H1 (cell line): ENCODE measurements around the gene CUX1. TPM values are rescaled to one million over a fixed set of nuclear protein-coding genes. Genes with fewer than 3 reads are reported as not detected.

Source experiments
- CTCF ChIA-PET: fragments of 300-600 bp; sonication (Branson Sonifier 250); formaldehyde crosslinking; loops from one replicate; lab custom pipeline; 2021; ENCODE audit not compliant: partially characterized antibody; lab: Charles Lee
- POLR2A ChIA-PET: fragments of 300-600 bp; sonication (Branson Sonifier 250); formaldehyde crosslinking; loops from one replicate; lab custom pipeline; 2021; ENCODE audit warnings: inconsistent platforms; ENCODE audit not compliant: partially characterized antibody; lab: Charles Lee
- DNase-seq, 2 experiments: peaks; one replicate each; pipeline versions ENCODE4 v3.0.0 to v3.0.0-alpha.2; 2010 to 2022; ENCODE audit warnings: low spot score in 2 of 2, low read depth in 1 of 2, mixed read lengths in 1 of 2
- FAIRE-seq: peaks from 2 replicates; lab custom pipeline; 2011; peaks lifted over from hg19 to GRCh38; lab: Jason Lieb, UNC
- H2AFZ ChIP-seq: 2 replicates; pipeline ENCODE4 v1.8.1; 2012; ENCODE audit warnings: low read length, inconsistent platforms
- H2AK5ac ChIP-seq: 2 replicates; pipeline ENCODE4 v1.6.1; 2013; ENCODE audit warnings: low read depth, low read length
- H2BK120ac ChIP-seq: replicated peaks from 2 replicates; pipeline ENCODE3; 2013; ENCODE audit warnings: low read depth, low read length, inconsistent platforms
- H2BK12ac ChIP-seq: 2 replicates; pipeline ENCODE4 v1.6.1; 2013; ENCODE audit warnings: low read depth, low read length
- H2BK15ac ChIP-seq: 2 replicates; pipeline ENCODE4 v1.6.1; 2013; ENCODE audit warnings: low read length
- H2BK20ac ChIP-seq: 2 replicates; pipeline ENCODE4 v1.6.1; 2013; ENCODE audit warnings: low read length
- H2BK5ac ChIP-seq: 2 replicates; pipeline ENCODE4 v1.6.1; 2013; ENCODE audit warnings: low read depth, low read length
- H3K14ac ChIP-seq: 2 replicates; pipeline ENCODE4 v1.6.1; 2013; ENCODE audit warnings: inconsistent platforms; ENCODE audit not compliant: insufficient read length
- H3K18ac ChIP-seq: 2 replicates; pipeline ENCODE4 v1.6.1; 2013; ENCODE audit warnings: low read length; ENCODE audit errors: extremely low read depth
- H3K23ac ChIP-seq: 2 replicates; pipeline ENCODE4 v1.6.1; 2013; ENCODE audit warnings: inconsistent platforms; ENCODE audit not compliant: insufficient read length
- H3K23me2 ChIP-seq: 2 replicates; pipeline ENCODE4 v1.6.1; 2013; ENCODE audit warnings: low read depth, low read length
- H3K27ac ChIP-seq: 2 replicates; pipeline ENCODE4 v1.6.1; 2011; ENCODE audit warnings: low read depth, low read length, inconsistent platforms
- H3K27me3 ChIP-seq, 4 experiments: replicated peaks in 1 of 4; 1 replicate in 1 of 4; 2 replicates in 3 of 4; pipeline versions ENCODE4 v1.6.1 to v1.8.1; 2011 to 2013; ENCODE audit warnings: low read length in 3 of 4, mild to moderate bottlenecking in 3 of 4, inconsistent platforms in 2 of 4, mixed read lengths in 2 of 4, moderate library complexity in 1 of 4; ENCODE audit not compliant: control insufficient read depth in 3 of 4, insufficient read depth in 3 of 4; ENCODE audit errors: extremely low read depth in 1 of 4
- H3K36me3 ChIP-seq, 4 experiments: 2 replicates each; pipeline versions ENCODE4 v1.6.1 to v1.8.1; 2011 to 2013; ENCODE audit warnings: mild to moderate bottlenecking in 4 of 4, low read length in 3 of 4, moderate library complexity in 2 of 4, control low read depth in 1 of 4, inconsistent platforms in 1 of 4; ENCODE audit not compliant: insufficient read depth in 4 of 4, control insufficient read depth in 2 of 4
- H3K4ac ChIP-seq: replicated peaks from 2 replicates; pipeline ENCODE3; 2013; ENCODE audit warnings: low read length, low read depth, mixed read lengths, inconsistent platforms; ENCODE audit not compliant: insufficient read length
- H3K4me1 ChIP-seq, 4 experiments: replicated peaks in 1 of 4; 1 replicate in 1 of 4; 2 replicates in 3 of 4; pipeline versions ENCODE4 v1.6.1 to v1.8.1; 2011 to 2013; ENCODE audit warnings: low read length in 3 of 4, inconsistent platforms in 2 of 4, mixed read lengths in 1 of 4; ENCODE audit not compliant: insufficient read depth in 4 of 4, control insufficient read depth in 3 of 4
- H3K4me2 ChIP-seq, 2 experiments: 2 replicates each; pipeline versions ENCODE4 v1.6.1 to v1.8.1; 2011 to 2013; ENCODE audit warnings: low read depth in 2 of 2, low read length in 2 of 2, control low read depth in 1 of 2, inconsistent platforms in 1 of 2, mild to moderate bottlenecking in 1 of 2; ENCODE audit not compliant: insufficient read depth in 1 of 2
- H3K4me3 ChIP-seq, 4 experiments: fragments of 200-600, 300-600 bp in 1 of 4; sonication (generic), shearing (Covaris generic), sonication (Bioruptor Twin) in 1 of 4; 2 replicates each; pipeline versions ENCODE4 v1.5.1 to v1.8.1; 2011 to 2016; ENCODE audit warnings: low read length in 4 of 4, low read depth in 3 of 4, control low read depth in 2 of 4, inconsistent platforms in 2 of 4, mild to moderate bottlenecking in 2 of 4, mixed read lengths in 1 of 4, moderate library complexity in 1 of 4; ENCODE audit not compliant: insufficient read depth in 2 of 4; ENCODE audit errors: extremely low read depth in 1 of 4
- H3K56ac ChIP-seq: replicated peaks from 2 replicates; pipeline ENCODE3; 2013; ENCODE audit warnings: low read depth, mild to moderate bottlenecking, mixed read lengths, low read length, inconsistent platforms; ENCODE audit not compliant: insufficient read length
- H3K79me1 ChIP-seq: 2 replicates; pipeline ENCODE4 v1.6.1; 2013; ENCODE audit warnings: low read depth, low read length, control low read depth
- H3K79me2 ChIP-seq, 2 experiments: 2 replicates each; pipeline versions ENCODE4 v1.6.1 to v1.8.1; 2012 to 2013; ENCODE audit warnings: low read length in 2 of 2, mild to moderate bottlenecking in 2 of 2, inconsistent platforms in 1 of 2; ENCODE audit not compliant: insufficient read depth in 2 of 2, control insufficient read depth in 1 of 2
- H3K9ac ChIP-seq, 4 experiments: replicated peaks in 1 of 4; 1 replicate in 1 of 4; 2 replicates in 3 of 4; pipeline versions ENCODE4 v1.6.1 to v1.8.1; 2011 to 2013; ENCODE audit warnings: low read depth in 3 of 4, low read length in 3 of 4, control low read depth in 2 of 4, mild to moderate bottlenecking in 2 of 4, moderate library complexity in 2 of 4, inconsistent platforms in 1 of 4; ENCODE audit errors: extremely low read depth in 1 of 4
- H3K9me3 ChIP-seq, 2 experiments: 2 replicates each; pipeline versions ENCODE4 v1.6.1 to v1.8.1; 2012 to 2013; ENCODE audit warnings: mild to moderate bottlenecking in 2 of 2, moderate library complexity in 2 of 2, control low read depth in 1 of 2, inconsistent platforms in 1 of 2, low read depth in 1 of 2, low read length in 1 of 2, mixed read lengths in 1 of 2; ENCODE audit not compliant: insufficient read depth in 2 of 2
- H4K20me1 ChIP-seq, 2 experiments: replicated peaks in 1 of 2; 2 replicates each; pipeline versions ENCODE3 to v1.8.1; 2011 to 2013; ENCODE audit warnings: inconsistent platforms in 2 of 2, low read length in 2 of 2, mild to moderate bottlenecking in 1 of 2; ENCODE audit not compliant: insufficient read depth in 2 of 2, control insufficient read depth in 1 of 2
- H4K5ac ChIP-seq: 2 replicates; pipeline ENCODE4 v1.6.1; 2013; ENCODE audit warnings: low read length, low read depth, mixed read lengths, inconsistent platforms; ENCODE audit not compliant: insufficient read length
- H4K8ac ChIP-seq: 2 replicates; pipeline ENCODE4 v1.8.0; 2013; ENCODE audit warnings: mild to moderate bottlenecking, moderate library complexity, low read length, inconsistent platforms; ENCODE audit not compliant: insufficient read depth; ENCODE audit errors: extremely low read depth
- H4K91ac ChIP-seq: replicated peaks from 2 replicates; pipeline ENCODE3; 2013; ENCODE audit warnings: low read length, mixed read lengths, inconsistent platforms; ENCODE audit not compliant: insufficient read length
- CBX5 ChIP-seq: fragments of 300-800, 300-1000 bp; sonication (generic); IDR thresholded peaks from 2 replicates; pipeline ENCODE4 v1.7.1; 2016; ENCODE audit warnings: antibody characterized with exemption, low read length, low read depth
- CBX8 ChIP-seq: fragments of 300-800, 300-1000 bp; sonication (generic); IDR thresholded peaks from 2 replicates; pipeline ENCODE4 v1.7.1; 2016; ENCODE audit warnings: low read depth, low read length, borderline replicate concordance
- CHD1 ChIP-seq: IDR thresholded peaks from 2 replicates; pipeline ENCODE4 v1.6.1; 2012; ENCODE audit warnings: low read depth, low read length, improper control_type of control experiment
- GTF2F1 ChIP-seq: IDR thresholded peaks from 2 replicates; pipeline ENCODE4 v1.6.1; 2012; ENCODE audit warnings: low read depth, low read length, improper control_type of control experiment, borderline replicate concordance
- HDAC2 ChIP-seq, 2 experiments: fragments of 300-600 bp in 1 of 2; sonication (generic) in 1 of 2; IDR thresholded peaks; 2 replicates each; pipeline ENCODE4 v1.6.1; 2011 to 2012; ENCODE audit warnings: low read depth in 2 of 2, low read length in 2 of 2, mild to moderate bottlenecking in 2 of 2, moderate library complexity in 2 of 2, borderline replicate concordance in 1 of 2, inconsistent platforms in 1 of 2
- JUND ChIP-seq: IDR thresholded peaks from 2 replicates; pipeline ENCODE4 v1.6.1; 2011; ENCODE audit warnings: mild to moderate bottlenecking, improper control_type of control experiment, low read length
- RNF2 ChIP-seq: fragments of 200-900, 300-1000 bp; sonication (generic); IDR thresholded peaks from 2 replicates; pipeline ENCODE4 v1.7.1; 2016; ENCODE audit warnings: borderline replicate concordance, low read depth, mild to moderate bottlenecking, antibody characterized with exemption, low read length; ENCODE audit not compliant: poor library complexity, severe bottlenecking; ENCODE audit errors: missing control alignments
- SIN3A ChIP-seq, 2 experiments: IDR thresholded peaks in 1 of 2; conservative IDR thresholded peaks in 1 of 2; 2 replicates each; pipeline ENCODE4 v1.6.1; 2011 to 2012; ENCODE audit warnings: low read length in 2 of 2, improper control_type of control experiment in 1 of 2, low read depth in 1 of 2, mild to moderate bottlenecking in 1 of 2
- SP4 ChIP-seq: IDR thresholded peaks from 2 replicates; pipeline ENCODE4 v1.6.1; 2012; ENCODE audit warnings: low read length, inconsistent platforms
- WGBS, 2 experiments: shearing (Covaris generic) in 1 of 2; methylation state at CpG; one replicate each; pipeline versions ENCODE4 v1.1.6 to v1.1.7; 2013 to 2015; ENCODE audit warnings: low lambda C conversion rate in 2 of 2, mixed read lengths in 2 of 2, inconsistent platforms in 1 of 2, low coverage in 1 of 2, missing lambda C conversion rate in 1 of 2; ENCODE audit not compliant: insufficient replicate concordance in 2 of 2, insufficient coverage in 1 of 2, insufficient read length in 1 of 2; ENCODE audit errors: extremely low coverage in 1 of 2, missing lambda C conversion rate in 1 of 2; 5-methylcytosine and 5-hydroxymethylcytosine counted together
- polyA plus RNA-seq, 7 experiments: library from polyadenylated mRNA; depleted of rRNA in 3 of 7; stranded (reverse) in 5 of 7; unstranded in 2 of 7; fragments of >200 nt in 5 of 7; fragments of 200-250 nt in 2 of 7; gene quantifications; 1 replicate in 5 of 7; 2 replicates in 1 of 7; 4 replicates in 1 of 7; pipeline versions ENCODE4 v1.2.1 to v1.2.3, GENCODE V29; 2011 to 2013; ENCODE audit warnings: missing spikeins in 2 of 7, mixed read lengths in 2 of 7
- total RNA-seq: library from RNA; stranded (reverse); fragmentation: NEBNext Ultra II Directional; extraction: Animal tissue kit (Norgen Biotek cat#: 25700); gene quantifications from 2 replicates; pipeline ENCODE4 v1.2.1, GENCODE V29; 2021

CUX1 gene
- total and polyA plus RNA-seq, 2 of the 8 experiments (the other 6 are each of a cell fraction or from before 2014, with no cell fraction given): 21.6 to 65.9 TPM

DNA sequence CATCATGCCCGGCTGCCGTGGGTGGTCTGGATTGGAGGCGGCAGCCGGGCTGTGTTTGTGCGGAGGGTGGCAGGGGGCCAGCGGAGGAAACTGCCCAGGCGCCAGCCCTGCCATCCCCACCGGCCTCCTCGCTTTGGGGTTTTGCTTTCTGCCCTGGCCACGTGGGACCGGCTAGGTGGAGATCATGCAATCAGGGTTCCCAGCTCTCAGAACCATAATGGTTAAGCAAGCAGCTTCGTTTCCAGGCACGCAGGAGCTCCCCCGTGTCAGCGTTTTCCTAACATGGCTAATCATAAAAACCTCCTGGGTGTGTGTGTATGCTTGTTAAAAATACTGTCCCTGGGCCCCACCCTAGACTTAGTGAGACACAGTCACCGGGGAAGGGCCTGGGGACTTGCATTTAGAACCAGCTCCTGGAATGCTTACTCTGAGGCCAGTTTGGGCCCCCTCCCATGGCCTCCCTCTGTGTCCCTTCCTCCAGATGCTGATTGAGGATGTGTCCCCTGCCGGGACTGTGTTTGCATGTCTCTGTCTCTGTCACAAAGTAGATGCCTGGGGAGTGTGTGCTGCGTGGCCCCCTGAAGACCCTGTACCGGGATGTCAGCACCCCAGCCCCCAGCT lies 119.3 kb downstream of the CUX1 start:
- Histone ChIP-seq H3K9me3 (no peaks in the 10 kb centered on the region), H2BK5ac (peak overlapping the region; percentile 100), H3K79me2 (peaks cover 0 to 64% of the 10 kb centered on the region in 2 experiments; a peak in 3 of 4 replicates), H2BK15ac (peak overlapping the region; percentile 61; the same call in 1 of the 2 replicates), H3K4me1 (peaks cover 26 to 42% (median 34%) of the 10 kb centered on the region in 4 experiments), H3K36me3 (no peaks in the 10 kb centered on the region), H3K4ac (no peak overlapping the region), H4K91ac (peak overlapping the region; percentile 100), H3K23me2 (no peaks in the 10 kb centered on the region; the same call in 1 of the 2 replicates), H3K4me2 (peak overlapping the region; percentile 66 to 91), H3K79me1 (peaks cover 7% of the 10 kb centered on the region), H3K9ac (peak overlapping the region; percentile 13 to 51 (median 42); a peak in 4 of 7 replicates), H2AFZ (no peak overlapping the region), H3K4me3 (peak overlapping the region; percentile 11 to 49 (median 20); a peak in 7 of 8 replicates), H3K18ac (peak overlapping the region; percentile 99), H3K14ac (no peak overlapping the region), H3K27me3 (no peaks in the 10 kb centered on the region; a peak in 1 of 7 replicates), H4K20me1 (peaks cover 2 to 5% of the 10 kb centered on the region in 2 experiments), H2BK12ac (peak overlapping the region; percentile 100; the same call in 1 of the 2 replicates), H4K5ac (peak overlapping the region; percentile 15), H2BK20ac (peak overlapping the region; percentile 80; the same call in 1 of the 2 replicates), H3K27ac (peak overlapping the region; percentile 54; the same call in 1 of the 2 replicates), H2AK5ac (0 out of 2 replicates have a peak overlapping the region, but pooled peaks have one; percentile 33), H3K56ac (peak overlapping the region; percentile 9), H2BK120ac (peak overlapping the region; percentile 38), H3K23ac (no peak overlapping the region), H4K8ac (peak overlapping the region; percentile 39; the same call in 1 of the 2 replicates)
- no peak for FAIRE-seq
- ChIA-PET CTCF (interaction anchor here (1.1 to 1.3 kb wide), 2 partner anchors 21 to 131 kb away, joined by 4 to 5 read pairs; no protein-coding TSS in a partner anchor), POLR2A (interaction anchor here (0.8 to 1.9 kb wide), 15 partner anchors 11 to 300 kb away, joined by 3 to 7 read pairs (median 3); no protein-coding TSS in a partner anchor)
- peak; percentile 65 to 80 for DNase-seq
- WGBS, 2 experiments: 1% methylated on average over 17 of the region's 19 CpGs; no CpG with 5 or more reads in 1 of the 2 experiments
- no peak for TF ChIP-seq GTF2F1
- no peak for TF ChIP-seq SP4
- TF ChIP-seq HDAC2 (IDR thresholded peaks at IDR 0.05; ENCODE audit: borderline replicate concordance in 1 of 2, low read depth in 2 of 2, low read length in 2 of 2): peak in 1 of 2 experiments; percentile 91; a peak in 1 of 4 replicates
- TF ChIP-seq JUND: no peak; the same call in 1 of the 2 replicates
- no peak for TF ChIP-seq CBX5
- TF ChIP-seq SIN3A (conservative IDR thresholded peaks at IDR 0.05 in 1 of 2, IDR thresholded peaks at IDR 0.05 in 1 of 2; ENCODE audit: low read depth in 1 of 2, low read length in 2 of 2): 0 out of 4 replicates have a peak, but pooled peaks of 1 of the 2 experiments have one; percentile 52
- TF ChIP-seq CBX8: no peak
- no peak for TF ChIP-seq CHD1
- no peak for TF ChIP-seq RNF2
